HepG2 (cell line): ENCODE measurements around the gene PIP4K2B. TPM values are rescaled to one million over a fixed set of nuclear protein-coding genes. Genes with fewer than 3 reads are reported as not detected.

Experiments
- CENPX ChIP-seq: sonication (generic); formaldehyde crosslinking; IDR thresholded peaks from 2 replicates; pipeline ENCODE4 v1.9.0; 2021; ENCODE audit warnings: mild to moderate bottlenecking, missing genetic modification reagents, moderate library complexity
- FOXO1 ChIP-seq: sonication (generic); formaldehyde crosslinking; IDR thresholded peaks from 2 replicates; pipeline ENCODE4 v1.4.0; 2020; ENCODE audit warnings: missing genetic modification reagents
- HNF1A ChIP-seq, 2 experiments: sonication (generic) in 1 of 2; formaldehyde crosslinking in 1 of 2; IDR thresholded peaks; 2 replicates each; pipeline versions ENCODE4 v1.4.0 to v1.6.1; 2016 to 2020; ENCODE audit warnings: borderline replicate concordance in 1 of 2, low read depth in 1 of 2, mild to moderate bottlenecking in 1 of 2, missing genetic modification reagents in 1 of 2
- KDM5B ChIP-seq: sonication (generic); formaldehyde crosslinking; IDR thresholded peaks from 2 replicates; pipeline ENCODE4 v1.4.0; 2020; ENCODE audit warnings: missing genetic modification reagents, mild to moderate bottlenecking, borderline replicate concordance
- MXI1 ChIP-seq: IDR thresholded peaks from 3 replicates; pipeline ENCODE4 v1.6.1; 2012; ENCODE audit warnings: low read depth, low read length, inconsistent platforms, borderline replicate concordance
- NCOR1 ChIP-seq: fragments of 200-600 bp; sonication (generic); IDR thresholded peaks from 2 replicates; pipeline ENCODE4 v1.7.0; 2017; ENCODE audit warnings: antibody characterized with exemption, low read length, borderline replicate concordance
- NFKB2 ChIP-seq: sonication (generic); formaldehyde crosslinking; IDR thresholded peaks from 2 replicates; pipeline ENCODE4 v1.4.0; 2020; ENCODE audit warnings: missing genetic modification reagents, borderline replicate concordance
- PCBP2 ChIP-seq: fragments of 200-400 bp; formaldehyde crosslinking; optimal IDR thresholded peaks from 2 replicates; pipeline ENCODE3; 2018; ENCODE audit warnings: low read length, low read depth; ENCODE audit not compliant: poor library complexity, severe bottlenecking
- SATB2 ChIP-seq: sonication (generic); formaldehyde crosslinking; IDR thresholded peaks from 2 replicates; pipeline ENCODE4 v1.5.0; 2020; ENCODE audit warnings: missing genetic modification reagents
- ZBTB42 ChIP-seq: sonication (generic); formaldehyde crosslinking; IDR thresholded peaks from 2 replicates; pipeline ENCODE4 v1.5.0; 2020; ENCODE audit warnings: mild to moderate bottlenecking, missing genetic modification reagents
- ZNF331 ChIP-seq: sonication (generic); formaldehyde crosslinking; IDR thresholded peaks from 2 replicates; pipeline ENCODE4 v1.4.0; 2020; ENCODE audit warnings: missing genetic modification reagents
- ZNF549 ChIP-seq: sonication (generic); formaldehyde crosslinking; IDR thresholded peaks from 2 replicates; pipeline ENCODE4 v1.5.0; 2020; ENCODE audit warnings: missing genetic modification reagents
- ZNF550 ChIP-seq: sonication (generic); formaldehyde crosslinking; IDR thresholded peaks from 2 replicates; pipeline ENCODE4 v1.4.0; 2020; ENCODE audit warnings: mild to moderate bottlenecking, missing genetic modification reagents, borderline replicate concordance
- ZNF709 ChIP-seq: sonication (generic); formaldehyde crosslinking; IDR thresholded peaks from 2 replicates; pipeline ENCODE4 v1.5.0; 2020; ENCODE audit warnings: mild to moderate bottlenecking, missing genetic modification reagents
- ZNF781 ChIP-seq: sonication (generic); formaldehyde crosslinking; IDR thresholded peaks from 2 replicates; pipeline ENCODE4 v1.5.1; 2020; ENCODE audit warnings: borderline replicate concordance, mild to moderate bottlenecking, missing genetic modification reagents; ENCODE audit errors: not compliant biosample characterization
- ZSCAN20 ChIP-seq: sonication (generic); formaldehyde crosslinking; IDR thresholded peaks from 2 replicates; pipeline ENCODE4 v1.4.0; 2020; ENCODE audit warnings: missing genetic modification reagents, mild to moderate bottlenecking, borderline replicate concordance
- polyA plus RNA-seq, 8 experiments: library from polyadenylated mRNA; depleted of rRNA in 3 of 8; stranded (reverse) in 7 of 8; unstranded in 1 of 8; fragments of >200 nt; fragmentation: Illumina TruSeq in 4 of 8; extraction: Trizol in 4 of 8; gene quantifications; 2 replicates each; pipeline versions ENCODE4 v1.2.1 to v1.2.3, GENCODE V29; 2011 to 2016; ENCODE audit warnings: low read depth in 4 of 8, missing spikeins in 1 of 8, mixed read lengths in 1 of 8; ENCODE audit not compliant: insufficient read depth in 1 of 8
- total RNA-seq, 5 experiments: library from RNA; depleted of rRNA; stranded (reverse); fragments of >200 nt; fragmentation: Illumina TruSeq; extraction: Trizol; gene quantifications; 2 replicates each; pipeline ENCODE4 v1.2.3, GENCODE V29; 2016; ENCODE audit warnings: low read depth in 1 of 5
- TF ChIP-seq, protein P1 (sequence below): IDR thresholded peaks from 2 replicates; pipeline ENCODE4 v1.6.1; 2016; ENCODE audit warnings: missing compliant biosample characterization, missing genetic modification reagents, borderline replicate concordance
- TF ChIP-seq, protein P2 (sequence below): sonication (generic); formaldehyde crosslinking; IDR thresholded peaks from 2 replicates; pipeline ENCODE4 v1.5.0; 2020; ENCODE audit warnings: missing genetic modification reagents
- TF ChIP-seq, protein P3 (sequence below): sonication (generic); formaldehyde crosslinking; IDR thresholded peaks from 2 replicates; pipeline ENCODE4 v1.4.0; 2020; ENCODE audit warnings: mild to moderate bottlenecking, low read depth, missing genetic modification reagents
- TF ChIP-seq, protein P4 (sequence below): sonication (generic); formaldehyde crosslinking; IDR thresholded peaks from 2 replicates; pipeline ENCODE4 v1.4.0; 2020; ENCODE audit warnings: mild to moderate bottlenecking, missing genetic modification reagents

The PIP4K2B gene
- total and polyA plus RNA-seq, 2 of the 13 experiments (the other 11 are each of a cell fraction or from before 2014, with no cell fraction given) = 20.4 to 54.0 TPM

GRCh38 chr17:38752308-38753070, 46.9 kb downstream of the PIP4K2B start, which contains the start of gene PSMB3 (continued):
- TF ChIP-seq PCBP2 (peak; percentile 64), SATB2 (CRISPR knock-in tag) (no peak), NFKB2 (CRISPR knock-in tag) (peak; percentile 57; the same call in 1 of the 2 replicates), NCOR1 (peak; percentile 77; the same call in 1 of the 2 replicates), HNF1A (IDR thresholded peaks at IDR 0.05; ENCODE audit: low read depth) (0 out of 2 replicates have a peak, but pooled peaks have one; percentile 48), HNF1A (CRISPR knock-in tag; IDR thresholded peaks at IDR 0.05; ENCODE audit: borderline replicate concordance) (peak; percentile 86), ZNF709 (CRISPR knock-in tag) (no peak), ZNF549 (CRISPR knock-in tag) (no peak), ZNF331 (CRISPR knock-in tag) (peak; percentile 77), ZBTB42 (no peak), CENPX (no peak), KDM5B (CRISPR knock-in tag) (0 out of 2 replicates have a peak, but pooled peaks have one; percentile 35), ZSCAN20 (CRISPR knock-in tag) (no peak), ZNF781 (CRISPR knock-in tag) (no peak), MXI1 (peak; percentile 100), FOXO1 (CRISPR knock-in tag) (no peak), ZNF550 (no peak)
- TF ChIP-seq, protein P1, sequence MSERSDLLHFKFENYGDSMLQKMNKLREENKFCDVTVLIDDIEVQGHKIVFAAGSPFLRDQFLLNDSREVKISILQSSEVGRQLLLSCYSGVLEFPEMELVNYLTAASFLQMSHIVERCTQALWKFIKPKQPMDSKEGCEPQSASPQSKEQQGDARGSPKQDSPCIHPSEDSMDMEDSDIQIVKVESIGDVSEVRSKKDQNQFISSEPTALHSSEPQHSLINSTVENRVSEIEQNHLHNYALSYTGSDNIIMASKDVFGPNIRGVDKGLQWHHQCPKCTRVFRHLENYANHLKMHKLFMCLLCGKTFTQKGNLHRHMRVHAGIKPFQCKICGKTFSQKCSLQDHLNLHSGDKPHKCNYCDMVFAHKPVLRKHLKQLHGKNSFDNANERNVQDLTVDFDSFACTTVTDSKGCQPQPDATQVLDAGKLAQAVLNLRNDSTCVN = 0 out of 2 replicates have a peak, but pooled peaks have one; percentile 25
- TF ChIP-seq, protein P2, sequence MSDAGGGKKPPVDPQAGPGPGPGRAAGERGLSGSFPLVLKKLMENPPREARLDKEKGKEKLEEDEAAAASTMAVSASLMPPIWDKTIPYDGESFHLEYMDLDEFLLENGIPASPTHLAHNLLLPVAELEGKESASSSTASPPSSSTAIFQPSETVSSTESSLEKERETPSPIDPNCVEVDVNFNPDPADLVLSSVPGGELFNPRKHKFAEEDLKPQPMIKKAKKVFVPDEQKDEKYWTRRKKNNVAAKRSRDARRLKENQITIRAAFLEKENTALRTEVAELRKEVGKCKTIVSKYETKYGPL (CRISPR knock-in tag) = no peak
- TF ChIP-seq, protein P3, sequence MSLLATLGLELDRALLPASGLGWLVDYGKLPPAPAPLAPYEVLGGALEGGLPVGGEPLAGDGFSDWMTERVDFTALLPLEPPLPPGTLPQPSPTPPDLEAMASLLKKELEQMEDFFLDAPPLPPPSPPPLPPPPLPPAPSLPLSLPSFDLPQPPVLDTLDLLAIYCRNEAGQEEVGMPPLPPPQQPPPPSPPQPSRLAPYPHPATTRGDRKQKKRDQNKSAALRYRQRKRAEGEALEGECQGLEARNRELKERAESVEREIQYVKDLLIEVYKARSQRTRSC = no peak; the same call in 1 of the 2 replicates
- TF ChIP-seq, protein P4, sequence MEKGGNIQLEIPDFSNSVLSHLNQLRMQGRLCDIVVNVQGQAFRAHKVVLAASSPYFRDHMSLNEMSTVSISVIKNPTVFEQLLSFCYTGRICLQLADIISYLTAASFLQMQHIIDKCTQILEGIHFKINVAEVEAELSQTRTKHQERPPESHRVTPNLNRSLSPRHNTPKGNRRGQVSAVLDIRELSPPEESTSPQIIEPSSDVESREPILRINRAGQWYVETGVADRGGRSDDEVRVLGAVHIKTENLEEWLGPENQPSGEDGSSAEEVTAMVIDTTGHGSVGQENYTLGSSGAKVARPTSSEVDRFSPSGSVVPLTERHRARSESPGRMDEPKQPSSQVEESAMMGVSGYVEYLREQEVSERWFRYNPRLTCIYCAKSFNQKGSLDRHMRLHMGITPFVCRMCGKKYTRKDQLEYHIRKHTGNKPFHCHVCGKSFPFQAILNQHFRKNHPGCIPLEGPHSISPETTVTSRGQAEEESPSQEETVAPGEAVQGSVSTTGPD (CRISPR knock-in tag) = no peak
